ENCODE results near the gene CHDH.
A peak's percentile ranks its signal among the peaks of the same experiment; 100 is the strongest.

The CHDH gene

GRCh38 chr3:53780806-53781205, 65.4 kb downstream of the CHDH start:
- no peak for DNase-seq

- DNase-seq = no peak
Observed at GRCh38 chr3:53780171-53780570, 66.0 kb downstream of the CHDH start.

GRCh38 chr3:53778153-53778552, 68.1 kb downstream of the CHDH start:
- DNase-seq = no peak

- no peak for DNase-seq
Observed at GRCh38 chr3:53777468-53777867, 68.8 kb downstream of the CHDH start.

- DNase-seq = no peak
Observed at GRCh38 chr3:53776494-53777101, 69.6 kb downstream of the CHDH start.

- peak; percentile 19 for DNase-seq
Observed at GRCh38 chr3:53775834-53776251, 70.4 kb downstream of the CHDH start.

- DNase-seq = no peak
Observed at GRCh38 chr3:53775018-53775417, 71.2 kb downstream of the CHDH start.

GRCh38 chr3:53774414-53774813, 71.8 kb downstream of the CHDH start:
- no peak for DNase-seq

GRCh38 chr3:53773611-53774368, 72.4 kb downstream of the CHDH start:
- no peak for DNase-seq

- DNase-seq = no peak
Observed at GRCh38 chr3:53773021-53773436, 73.2 kb downstream of the CHDH start.

GRCh38 chr3:53772562-53772961, 73.7 kb downstream of the CHDH start:
- DNase-seq = no peak

GRCh38 chr3:53768478-53769459, 77.5 kb downstream of the CHDH start:
- DNase-seq = no peak

- no peak for DNase-seq
Observed at GRCh38 chr3:53766706-53767105, 79.5 kb downstream of the CHDH start.

- no peak for DNase-seq
Observed at GRCh38 chr3:53765753-53766152, 80.5 kb downstream of the CHDH start.

- DNase-seq = no peak
Observed at GRCh38 chr3:53764026-53764775, 82.0 kb downstream of the CHDH start.

GRCh38 chr3:53763353-53763752, 82.9 kb downstream of the CHDH start:
- DNase-seq = no peak
